HCT116 (cell line): Measurements from ENCODE around the gene NR2F1-AS1. TPM values are rescaled to one million over a fixed set of nuclear protein-coding genes. Genes with fewer than 3 reads are reported as not detected.
"Not testable (repeated sequence)": the region's sequence is repeated elsewhere in the genome, so short reads cannot be mapped to it uniquely, and the experiment has no call there.

Source experiments
- ATAC-seq: fragments of 200-7000 bp; cut with Tn5 transposase; 2 replicates; pipeline ENCODE4 v1.9.1; 2020; ENCODE audit warnings: mild to moderate bottlenecking, moderate library complexity
- BruUV-seq: library from RNA; stranded (reverse); fragments of 400-500 nt; replicated peaks from 2 replicates; lab custom pipeline; 2021; lab: Mats Ljungman, UMichigan
- CTCF ChIA-PET: fragments of 300-600 bp; sonication (Branson Sonifier 250); formaldehyde crosslinking; loops from one replicate; lab custom pipeline; 2021; ENCODE audit warnings: antibody characterized with exemption; lab: Charles Lee
- POLR2A ChIA-PET: fragments of 300-600, 350-600 bp; sonication (Branson Sonifier 250); formaldehyde crosslinking; loops from one replicate; lab custom pipeline; 2021; ENCODE audit warnings: antibody characterized with exemption; lab: Charles Lee
- RAD21 ChIA-PET, 2 experiments: fragments of 300-600 bp; sonication (Branson Sonifier 250); formaldehyde crosslinking; loops; one replicate each; lab custom pipeline; 2023; ENCODE audit warnings: low total read pairs in 2 of 2; ENCODE audit not compliant: uncharacterized antibody in 2 of 2, unreplicated experiment in 2 of 2, low non-redundant PET in 1 of 2; lab: Charles Lee
- DNase-seq: peaks from one replicate; pipeline ENCODE4 v3.0.0-alpha.2; 2010; ENCODE audit warnings: low read depth, low spot score
- H2AFZ ChIP-seq: fragments of 200-600 bp; shearing (Covaris generic), sonication (generic); 2 replicates; pipeline ENCODE4 v1.6.1; 2017; ENCODE audit warnings: low read depth, mixed run types, mixed read lengths, antibody characterized with exemption, low read length; ENCODE audit not compliant: poor library complexity, severe bottlenecking
- H3K27ac ChIP-seq: 2 replicates; pipeline ENCODE4 v1.5.1; 2012; ENCODE audit warnings: low read depth, low read length
- H3K27me3 ChIP-seq: fragments of 200-600 bp; sonication (generic); 2 replicates; pipeline ENCODE4 v1.6.1; 2016; ENCODE audit warnings: mixed run types, low read length, mixed read lengths; ENCODE audit not compliant: insufficient read depth
- H3K36me3 ChIP-seq, 2 experiments: fragments of 200-500 bp in 1 of 2; fragments of 200-600 bp in 1 of 2; sonication (Bioruptor generic) in 1 of 2; sonication (generic) in 1 of 2; 2 replicates each; pipeline versions ENCODE4 v1.5.1 to v1.6.1; 2014 to 2016; ENCODE audit warnings: low read length in 2 of 2, inconsistent platforms in 1 of 2, mixed read lengths in 1 of 2, mixed run types in 1 of 2; ENCODE audit not compliant: insufficient read depth in 2 of 2, control insufficient read depth in 1 of 2
- H3K4me1 ChIP-seq, 2 experiments: fragments of 200-600 bp in 1 of 2; sonication (generic) in 1 of 2; 2 replicates each; pipeline versions ENCODE4 v1.5.1 to v1.6.1; 2012 to 2017; ENCODE audit warnings: low read length in 2 of 2, inconsistent platforms in 1 of 2, mild to moderate bottlenecking in 1 of 2, mixed read lengths in 1 of 2, mixed run types in 1 of 2, moderate library complexity in 1 of 2; ENCODE audit not compliant: insufficient read depth in 2 of 2, control insufficient read depth in 1 of 2
- H3K4me2 ChIP-seq: fragments of 200-600 bp; sonication (generic); 2 replicates; pipeline ENCODE4 v1.6.1; 2017; ENCODE audit warnings: mixed run types, low read length, mixed read lengths
- H3K4me3 ChIP-seq, 2 experiments: fragments of 200-600 bp in 1 of 2; sonication (generic) in 1 of 2; replicated peaks in 1 of 2; 2 replicates each; pipeline ENCODE4 v1.5.1; 2011 to 2016; ENCODE audit warnings: low read length in 2 of 2, control low read depth in 1 of 2, low read depth in 1 of 2, mild to moderate bottlenecking in 1 of 2, mixed read lengths in 1 of 2, mixed run types in 1 of 2
- H3K79me2 ChIP-seq: fragments of 200-600 bp; sonication (generic); 2 replicates; pipeline ENCODE4 v1.6.1; 2017; ENCODE audit warnings: mild to moderate bottlenecking, mixed run types, low read length, moderate library complexity, mixed read lengths; ENCODE audit not compliant: insufficient read depth
- H3K9ac ChIP-seq: fragments of 200-600 bp; sonication (generic); 2 replicates; pipeline ENCODE4 v1.6.1; 2016; ENCODE audit warnings: low read length, mixed read lengths
- H3K9me2 ChIP-seq: fragments of 200-600 bp; sonication (generic), shearing (Covaris generic); 2 replicates; pipeline ENCODE4 v1.6.1; 2017; ENCODE audit warnings: mixed run types, mild to moderate bottlenecking, moderate library complexity; ENCODE audit not compliant: insufficient read depth
- H3K9me3 ChIP-seq, 2 experiments: fragments of 200-500 bp in 1 of 2; fragments of 200-600 bp in 1 of 2; sonication (Bioruptor generic) in 1 of 2; sonication (generic) in 1 of 2; 2 replicates each; pipeline ENCODE4 v1.6.1; 2014 to 2017; ENCODE audit warnings: low read length in 2 of 2, mixed read lengths in 2 of 2, inconsistent platforms in 1 of 2, low read depth in 1 of 2, mild to moderate bottlenecking in 1 of 2, mixed run types in 1 of 2, moderate library complexity in 1 of 2; ENCODE audit not compliant: control insufficient read depth in 1 of 2, insufficient read depth in 1 of 2
- H4K20me1 ChIP-seq: fragments of 200-600 bp; sonication (generic), shearing (Covaris generic); 2 replicates; pipeline ENCODE4 v1.6.1; 2017; ENCODE audit warnings: mixed run types, mild to moderate bottlenecking, moderate library complexity; ENCODE audit not compliant: insufficient read depth
- EGR1 ChIP-seq: IDR thresholded peaks from 2 replicates; pipeline ENCODE4 v1.6.1; 2012; ENCODE audit warnings: low read depth
- EZH2phosphoT487 ChIP-seq: fragments of 200-600 bp; IDR thresholded peaks from 2 replicates; pipeline ENCODE4 v1.6.1; 2018; ENCODE audit warnings: antibody characterized with exemption, borderline replicate concordance
- FOSL1 ChIP-seq: IDR thresholded peaks from 2 replicates; pipeline ENCODE4 v1.6.1; 2012; ENCODE audit warnings: low read depth
- SP1 ChIP-seq: IDR thresholded peaks from 2 replicates; pipeline ENCODE4 v1.6.1; 2012; ENCODE audit warnings: low read depth
- ZFX ChIP-seq: fragments of 450-650 bp; IDR thresholded peaks from 2 replicates; pipeline ENCODE4 v1.6.1; 2017
- ZNF274 ChIP-seq: fragments of 200-500 bp; sonication (Bioruptor generic); IDR thresholded peaks from 2 replicates; pipeline ENCODE4 v1.6.1; 2014; ENCODE audit warnings: mild to moderate bottlenecking, low read depth, low read length, inconsistent platforms
- intact Hi-C: fragments of 100-400 bp; cut with micrococcal nuclease; formaldehyde crosslinking; loops from 2 replicates; pipeline ENCODE4 v1.10.0; 2022
- total RNA-seq: library from RNA; stranded (reverse); gene quantifications from one replicate; pipeline ENCODE4 v1.2.1, GENCODE V29; 2021; ENCODE audit not compliant: unreplicated experiment
- TF ChIP-seq, protein P1 (sequence below): IDR thresholded peaks from 2 replicates; pipeline ENCODE4 v1.6.1; 2012; ENCODE audit warnings: low read depth
- TF ChIP-seq, protein P2 (sequence below), 3 experiments: fragments of 200-600 bp in 1 of 3; sonication (generic) in 1 of 3; IDR thresholded peaks in 2 of 3; conservative IDR thresholded peaks in 1 of 3; 2 replicates each; pipeline ENCODE4 v1.5.1; 2012 to 2017; ENCODE audit warnings: low read depth in 2 of 3, low read length in 2 of 3, antibody characterized with exemption in 1 of 3, borderline replicate concordance in 1 of 3, control low read depth in 1 of 3, mild to moderate bottlenecking in 1 of 3, mixed read lengths in 1 of 3, mixed run types in 1 of 3, moderate library complexity in 1 of 3; ENCODE audit not compliant: insufficient read depth in 1 of 3
- TF ChIP-seq, protein P3 (sequence below): IDR thresholded peaks from 2 replicates; pipeline ENCODE4 v1.6.1; 2011; ENCODE audit warnings: mild to moderate bottlenecking, low read length, moderate library complexity; ENCODE audit not compliant: insufficient replicate concordance; ENCODE audit errors: extremely low read depth

NR2F1-AS1 gene
- total RNA-seq, 1 experiment from 2014 or later: 20.1 TPM

DNA sequence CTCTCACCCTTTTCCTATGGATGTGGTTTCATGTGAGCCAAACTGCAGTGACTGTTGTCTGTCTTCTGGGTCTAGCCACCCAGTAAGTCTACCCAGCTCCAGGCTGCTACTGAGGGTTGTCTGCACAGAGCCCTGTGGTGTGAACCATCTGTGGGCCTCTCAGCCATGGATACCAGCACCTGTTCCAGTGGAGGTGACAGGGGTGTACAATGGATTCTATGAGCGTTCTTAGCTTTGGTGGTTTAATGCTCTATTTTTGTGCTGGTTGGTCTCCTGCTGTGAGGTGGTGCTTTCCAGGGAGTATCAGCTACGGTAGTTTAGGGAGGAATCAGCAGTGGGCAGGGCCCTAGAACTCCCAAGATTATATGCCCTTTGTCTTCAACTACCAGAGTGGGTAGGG lies 186.7 kb downstream of the NR2F1-AS1 start:
- ChIA-PET POLR2A (no interaction called here), CTCF (no interaction called here), RAD21 (no interaction called here)
- ATAC-seq: no peak
- Histone ChIP-seq H3K36me3 (no peaks in the 10 kb centered on the region), H4K20me1 (no peaks in the 10 kb centered on the region), H3K4me2 (no peak overlapping the region), H3K9me2 (no peaks in the 10 kb centered on the region), H3K79me2 (no peaks in the 10 kb centered on the region), H3K9ac (no peak overlapping the region), H3K4me1 (no peaks in the 10 kb centered on the region), H3K4me3 (no peak overlapping the region), H3K27me3 (no peaks in the 10 kb centered on the region), H3K9me3 (no peaks in the 10 kb centered on the region), H3K27ac (no peak overlapping the region), H2AFZ (no peak overlapping the region)
- no TSS peak for BruUV-seq
- no peak for DNase-seq
- TF ChIP-seq ZFX (no peak), EGR1 (no peak), SP1 (no peak), ZNF274 (no peak), FOSL1 (no peak), EZH2phosphoT487 (no peak)
- TF ChIP-seq, protein P1, sequence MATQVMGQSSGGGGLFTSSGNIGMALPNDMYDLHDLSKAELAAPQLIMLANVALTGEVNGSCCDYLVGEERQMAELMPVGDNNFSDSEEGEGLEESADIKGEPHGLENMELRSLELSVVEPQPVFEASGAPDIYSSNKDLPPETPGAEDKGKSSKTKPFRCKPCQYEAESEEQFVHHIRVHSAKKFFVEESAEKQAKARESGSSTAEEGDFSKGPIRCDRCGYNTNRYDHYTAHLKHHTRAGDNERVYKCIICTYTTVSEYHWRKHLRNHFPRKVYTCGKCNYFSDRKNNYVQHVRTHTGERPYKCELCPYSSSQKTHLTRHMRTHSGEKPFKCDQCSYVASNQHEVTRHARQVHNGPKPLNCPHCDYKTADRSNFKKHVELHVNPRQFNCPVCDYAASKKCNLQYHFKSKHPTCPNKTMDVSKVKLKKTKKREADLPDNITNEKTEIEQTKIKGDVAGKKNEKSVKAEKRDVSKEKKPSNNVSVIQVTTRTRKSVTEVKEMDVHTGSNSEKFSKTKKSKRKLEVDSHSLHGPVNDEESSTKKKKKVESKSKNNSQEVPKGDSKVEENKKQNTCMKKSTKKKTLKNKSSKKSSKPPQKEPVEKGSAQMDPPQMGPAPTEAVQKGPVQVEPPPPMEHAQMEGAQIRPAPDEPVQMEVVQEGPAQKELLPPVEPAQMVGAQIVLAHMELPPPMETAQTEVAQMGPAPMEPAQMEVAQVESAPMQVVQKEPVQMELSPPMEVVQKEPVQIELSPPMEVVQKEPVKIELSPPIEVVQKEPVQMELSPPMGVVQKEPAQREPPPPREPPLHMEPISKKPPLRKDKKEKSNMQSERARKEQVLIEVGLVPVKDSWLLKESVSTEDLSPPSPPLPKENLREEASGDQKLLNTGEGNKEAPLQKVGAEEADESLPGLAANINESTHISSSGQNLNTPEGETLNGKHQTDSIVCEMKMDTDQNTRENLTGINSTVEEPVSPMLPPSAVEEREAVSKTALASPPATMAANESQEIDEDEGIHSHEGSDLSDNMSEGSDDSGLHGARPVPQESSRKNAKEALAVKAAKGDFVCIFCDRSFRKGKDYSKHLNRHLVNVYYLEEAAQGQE: no peak
- TF ChIP-seq, protein P2, sequence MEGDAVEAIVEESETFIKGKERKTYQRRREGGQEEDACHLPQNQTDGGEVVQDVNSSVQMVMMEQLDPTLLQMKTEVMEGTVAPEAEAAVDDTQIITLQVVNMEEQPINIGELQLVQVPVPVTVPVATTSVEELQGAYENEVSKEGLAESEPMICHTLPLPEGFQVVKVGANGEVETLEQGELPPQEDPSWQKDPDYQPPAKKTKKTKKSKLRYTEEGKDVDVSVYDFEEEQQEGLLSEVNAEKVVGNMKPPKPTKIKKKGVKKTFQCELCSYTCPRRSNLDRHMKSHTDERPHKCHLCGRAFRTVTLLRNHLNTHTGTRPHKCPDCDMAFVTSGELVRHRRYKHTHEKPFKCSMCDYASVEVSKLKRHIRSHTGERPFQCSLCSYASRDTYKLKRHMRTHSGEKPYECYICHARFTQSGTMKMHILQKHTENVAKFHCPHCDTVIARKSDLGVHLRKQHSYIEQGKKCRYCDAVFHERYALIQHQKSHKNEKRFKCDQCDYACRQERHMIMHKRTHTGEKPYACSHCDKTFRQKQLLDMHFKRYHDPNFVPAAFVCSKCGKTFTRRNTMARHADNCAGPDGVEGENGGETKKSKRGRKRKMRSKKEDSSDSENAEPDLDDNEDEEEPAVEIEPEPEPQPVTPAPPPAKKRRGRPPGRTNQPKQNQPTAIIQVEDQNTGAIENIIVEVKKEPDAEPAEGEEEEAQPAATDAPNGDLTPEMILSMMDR (IDR thresholded peaks at IDR 0.05 in 2 of 3, conservative IDR thresholded peaks at IDR 0.05 in 1 of 3; ENCODE audit: borderline replicate concordance in 1 of 3, insufficient read depth in 1 of 3, low read depth in 2 of 3, low read length in 2 of 3): no peak
- TF ChIP-seq, protein P3, sequence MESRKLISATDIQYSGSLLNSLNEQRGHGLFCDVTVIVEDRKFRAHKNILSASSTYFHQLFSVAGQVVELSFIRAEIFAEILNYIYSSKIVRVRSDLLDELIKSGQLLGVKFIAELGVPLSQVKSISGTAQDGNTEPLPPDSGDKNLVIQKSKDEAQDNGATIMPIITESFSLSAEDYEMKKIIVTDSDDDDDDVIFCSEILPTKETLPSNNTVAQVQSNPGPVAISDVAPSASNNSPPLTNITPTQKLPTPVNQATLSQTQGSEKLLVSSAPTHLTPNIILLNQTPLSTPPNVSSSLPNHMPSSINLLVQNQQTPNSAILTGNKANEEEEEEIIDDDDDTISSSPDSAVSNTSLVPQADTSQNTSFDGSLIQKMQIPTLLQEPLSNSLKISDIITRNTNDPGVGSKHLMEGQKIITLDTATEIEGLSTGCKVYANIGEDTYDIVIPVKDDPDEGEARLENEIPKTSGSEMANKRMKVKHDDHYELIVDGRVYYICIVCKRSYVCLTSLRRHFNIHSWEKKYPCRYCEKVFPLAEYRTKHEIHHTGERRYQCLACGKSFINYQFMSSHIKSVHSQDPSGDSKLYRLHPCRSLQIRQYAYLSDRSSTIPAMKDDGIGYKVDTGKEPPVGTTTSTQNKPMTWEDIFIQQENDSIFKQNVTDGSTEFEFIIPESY: no peak
- intact Hi-C loops: no loop called here

DNA sequence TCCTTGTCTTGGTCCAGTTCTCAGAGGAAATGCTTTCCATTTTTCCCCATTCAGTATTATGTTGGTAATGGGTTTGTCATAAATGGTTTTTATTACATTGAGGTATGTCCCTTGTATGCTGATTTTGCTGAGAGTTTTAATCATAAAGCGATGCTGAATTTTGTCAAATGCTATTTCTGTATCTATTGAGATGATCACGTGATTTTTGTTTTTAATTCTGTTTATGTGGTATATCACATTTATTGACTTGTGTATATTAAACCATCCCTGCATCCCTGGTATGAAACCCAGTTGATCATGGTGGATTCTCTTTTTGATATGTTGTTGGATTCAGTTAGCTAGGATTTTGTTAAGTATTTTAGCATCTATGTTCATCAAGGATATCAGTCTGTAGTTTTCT lies 189.8 kb downstream of the NR2F1-AS1 start:
- H3K9me3 ChIP-seq, H3K4me3 ChIP-seq, RAD21 ChIA-PET, BruUV-seq, intact Hi-C loops, H3K79me2 ChIP-seq, CTCF ChIA-PET, POLR2A ChIA-PET, H3K27ac ChIP-seq, H3K4me1 ChIP-seq, H3K4me2 ChIP-seq, H3K9ac ChIP-seq, H3K36me3 ChIP-seq, H4K20me1 ChIP-seq, H2AFZ ChIP-seq, ATAC-seq, DNase-seq, H3K27me3 ChIP-seq, H3K9me2 ChIP-seq: not testable (repeated sequence)
